ENCODE data around the gene MRPL44. TPM values are rescaled to one million over a fixed set of nuclear protein-coding genes. Genes with fewer than 3 reads are reported as not detected.

The MRPL44 gene
- 34.6 TPM for polyA plus RNA-seq (2013, experiment 1 of 2)
- polyA plus RNA-seq (2013, experiment 2 of 2) = 34.6 TPM

GRCh38 chr2:223957092-223957851 is at the start of gene MRPL44:
Gene MRPL44, plus strand, starts transcription at chr2:223957463. Its CDS starts 10 bp downstream, at chr2:223957473.
- H3K36me3 ChIP-seq (ENCODE audit: control insufficient read depth, insufficient read depth, low read length) = peaks cover 30% of the 10 kb centered on the region
- H3K27ac ChIP-seq (ENCODE audit: low read depth, low read length, severe bottlenecking) = peak within 1 kb of the TSS; percentile 75
- H3K4me1 ChIP-seq (ENCODE audit: control insufficient read depth, insufficient read depth, low read length, poor library complexity, severe bottlenecking) = peaks cover 18% of the 10 kb centered on the region
- no peaks in the 10 kb centered on the region for H3K9me3 ChIP-seq (ENCODE audit: control insufficient read depth, low read length)
- 0% methylated on average over 46 to 54 of the region's 65 CpGs for WGBS, 2 experiments (ENCODE audit: insufficient coverage in 2 of 2)
- H3K4me3 ChIP-seq (ENCODE audit: extremely low read depth, insufficient read depth, low read length, poor library complexity, severe bottlenecking) = peak within 1 kb of the TSS; percentile 94

GRCh38 chr2:223908304-223908998 is 48.8 kb upstream of the MRPL44 start:
- Histone ChIP-seq H3K9me3 (ENCODE audit: control insufficient read depth, low read length) (no peaks in the 10 kb centered on the region), H3K36me3 (ENCODE audit: control insufficient read depth, insufficient read depth, low read length) (peaks cover 26% of the 10 kb centered on the region), H3K27ac (ENCODE audit: low read depth, low read length, severe bottlenecking) (no peak overlapping the region), H3K4me3 (ENCODE audit: extremely low read depth, insufficient read depth, low read length, poor library complexity, severe bottlenecking) (no peak overlapping the region), H3K4me1 (ENCODE audit: control insufficient read depth, insufficient read depth, low read length, poor library complexity, severe bottlenecking) (no peaks in the 10 kb centered on the region)
- WGBS, 2 experiments (ENCODE audit: insufficient coverage in 2 of 2) = 88 to 98% methylated on average over 8 of the region's 8 CpGs

GRCh38 chr2:223909001-223909741 is 48.1 kb upstream of the MRPL44 start:
- 78 to 81% methylated on average over 7 of the region's 7 CpGs for WGBS, 2 experiments (ENCODE audit: insufficient coverage in 2 of 2)
- Histone ChIP-seq H3K36me3 (ENCODE audit: control insufficient read depth, insufficient read depth, low read length) (peaks cover 20% of the 10 kb centered on the region), H3K4me1 (ENCODE audit: control insufficient read depth, insufficient read depth, low read length, poor library complexity, severe bottlenecking) (no peaks in the 10 kb centered on the region), H3K27ac (ENCODE audit: low read depth, low read length, severe bottlenecking) (no peak overlapping the region), H3K4me3 (ENCODE audit: extremely low read depth, insufficient read depth, low read length, poor library complexity, severe bottlenecking) (no peak overlapping the region), H3K9me3 (ENCODE audit: control insufficient read depth, low read length) (no peaks in the 10 kb centered on the region)

GRCh38 chr2:223914324-223914723 is 42.9 kb upstream of the MRPL44 start:
- H3K4me3 ChIP-seq (ENCODE audit: extremely low read depth, insufficient read depth, low read length, poor library complexity, severe bottlenecking) = no peak overlapping the region
- H3K4me1 ChIP-seq (ENCODE audit: control insufficient read depth, insufficient read depth, low read length, poor library complexity, severe bottlenecking) = no peaks in the 10 kb centered on the region
- no peaks in the 10 kb centered on the region for H3K9me3 ChIP-seq (ENCODE audit: control insufficient read depth, low read length)
- H3K36me3 ChIP-seq (ENCODE audit: control insufficient read depth, insufficient read depth, low read length) = peaks cover 33% of the 10 kb centered on the region
- no peak overlapping the region for H3K27ac ChIP-seq (ENCODE audit: low read depth, low read length, severe bottlenecking)

- Histone ChIP-seq H3K4me1 (ENCODE audit: control insufficient read depth, insufficient read depth, low read length, poor library complexity, severe bottlenecking) (no peaks in the 10 kb centered on the region), H3K9me3 (ENCODE audit: control insufficient read depth, low read length) (no peaks in the 10 kb centered on the region), H3K27ac (ENCODE audit: low read depth, low read length, severe bottlenecking) (no peak overlapping the region), H3K4me3 (ENCODE audit: extremely low read depth, insufficient read depth, low read length, poor library complexity, severe bottlenecking) (no peak overlapping the region), H3K36me3 (ENCODE audit: control insufficient read depth, insufficient read depth, low read length) (peaks cover 38% of the 10 kb centered on the region)
- WGBS, 2 experiments (ENCODE audit: insufficient coverage in 2 of 2) = 100% methylated on average over 2 of the region's 3 CpGs
These were observed 42.2 kb upstream of the MRPL44 start for GRCh38 chr2:223915071-223915470.

- H3K4me3 ChIP-seq (ENCODE audit: extremely low read depth, insufficient read depth, low read length, poor library complexity, severe bottlenecking) = no peak overlapping the region
- no peaks in the 10 kb centered on the region for H3K4me1 ChIP-seq (ENCODE audit: control insufficient read depth, insufficient read depth, low read length, poor library complexity, severe bottlenecking)
- H3K27ac ChIP-seq (ENCODE audit: low read depth, low read length, severe bottlenecking) = no peak overlapping the region
- H3K36me3 ChIP-seq (ENCODE audit: control insufficient read depth, insufficient read depth, low read length) = peaks cover 38% of the 10 kb centered on the region
- WGBS, 2 experiments (ENCODE audit: insufficient coverage in 2 of 2) = 93% methylated on average over 3 of the region's 8 CpGs; no CpG with 5 or more reads in 1 of the 2 experiments
- no peaks in the 10 kb centered on the region for H3K9me3 ChIP-seq (ENCODE audit: control insufficient read depth, low read length)
These were observed 40.9 kb upstream of the MRPL44 start for GRCh38 chr2:223916181-223916920.

- no peaks in the 10 kb centered on the region for H3K4me1 ChIP-seq (ENCODE audit: control insufficient read depth, insufficient read depth, low read length, poor library complexity, severe bottlenecking)
- H3K4me3 ChIP-seq (ENCODE audit: extremely low read depth, insufficient read depth, low read length, poor library complexity, severe bottlenecking) = no peak overlapping the region
- H3K36me3 ChIP-seq (ENCODE audit: control insufficient read depth, insufficient read depth, low read length) = peaks cover 36% of the 10 kb centered on the region
- H3K27ac ChIP-seq (ENCODE audit: low read depth, low read length, severe bottlenecking) = no peak overlapping the region
- no peaks in the 10 kb centered on the region for H3K9me3 ChIP-seq (ENCODE audit: control insufficient read depth, low read length)
- WGBS, 2 experiments (ENCODE audit: insufficient coverage in 2 of 2) = 97 to 98% methylated on average over 7 to 11 of the region's 11 CpGs
These were observed 38.6 kb upstream of the MRPL44 start for GRCh38 chr2:223918671-223919134.

GRCh38 chr2:223920109-223920508 is 37.2 kb upstream of the MRPL44 start:
- no peak overlapping the region for H3K4me3 ChIP-seq (ENCODE audit: extremely low read depth, insufficient read depth, low read length, poor library complexity, severe bottlenecking)
- H3K36me3 ChIP-seq (ENCODE audit: control insufficient read depth, insufficient read depth, low read length) = peaks cover 31% of the 10 kb centered on the region
- no peak overlapping the region for H3K27ac ChIP-seq (ENCODE audit: low read depth, low read length, severe bottlenecking)
- H3K9me3 ChIP-seq (ENCODE audit: control insufficient read depth, low read length) = no peaks in the 10 kb centered on the region
- WGBS, 2 experiments (ENCODE audit: insufficient coverage in 2 of 2) = 95 to 96% methylated on average over 2 of the region's 4 CpGs
- H3K4me1 ChIP-seq (ENCODE audit: control insufficient read depth, insufficient read depth, low read length, poor library complexity, severe bottlenecking) = no peaks in the 10 kb centered on the region

- no peaks in the 10 kb centered on the region for H3K4me1 ChIP-seq (ENCODE audit: control insufficient read depth, insufficient read depth, low read length, poor library complexity, severe bottlenecking)
- no peak overlapping the region for H3K27ac ChIP-seq (ENCODE audit: low read depth, low read length, severe bottlenecking)
- H3K36me3 ChIP-seq (ENCODE audit: control insufficient read depth, insufficient read depth, low read length) = peaks cover 29% of the 10 kb centered on the region
- no peak overlapping the region for H3K4me3 ChIP-seq (ENCODE audit: extremely low read depth, insufficient read depth, low read length, poor library complexity, severe bottlenecking)
- peaks cover 2% of the 10 kb centered on the region for H3K9me3 ChIP-seq (ENCODE audit: control insufficient read depth, low read length)
These were observed 36.1 kb upstream of the MRPL44 start for GRCh38 chr2:223921204-223921603.

GRCh38 chr2:223922308-223922707 is 35.0 kb upstream of the MRPL44 start:
- 86 to 90% methylated on average over 1 to 2 of the region's 3 CpGs for WGBS, 2 experiments (ENCODE audit: insufficient coverage in 2 of 2)
- H3K4me1 ChIP-seq (ENCODE audit: control insufficient read depth, insufficient read depth, low read length, poor library complexity, severe bottlenecking) = no peaks in the 10 kb centered on the region
- H3K4me3 ChIP-seq (ENCODE audit: extremely low read depth, insufficient read depth, low read length, poor library complexity, severe bottlenecking) = no peak overlapping the region
- peaks cover 11% of the 10 kb centered on the region for H3K9me3 ChIP-seq (ENCODE audit: control insufficient read depth, low read length)
- H3K27ac ChIP-seq (ENCODE audit: low read depth, low read length, severe bottlenecking) = no peak overlapping the region
- peaks cover 30% of the 10 kb centered on the region for H3K36me3 ChIP-seq (ENCODE audit: control insufficient read depth, insufficient read depth, low read length)

Measured in mesodermal cell (in vitro differentiated cells).